MM.1S (cell line): Measurements from ENCODE around the gene MCEMP1.

Experiments used
- DNase-seq: peaks from one replicate; pipeline ENCODE4 v3.0.0-alpha.2; 2015
- H2AFZ ChIP-seq: fragments of 300-600 bp; sonication (generic); 2 replicates; pipeline ENCODE4 v1.6.0; 2016; ENCODE audit warnings: antibody characterized with exemption, low read length
- H3F3A ChIP-seq: fragments of 300-600 bp; sonication (generic); 2 replicates; pipeline ENCODE4 v1.6.1; 2016; ENCODE audit warnings: mild to moderate bottlenecking, antibody characterized with exemption, low read length, moderate library complexity, mixed read lengths; ENCODE audit not compliant: insufficient read depth
- H3K27ac ChIP-seq: fragments of 300-600 bp; sonication (generic); 2 replicates; pipeline ENCODE4 v1.5.1; 2016; ENCODE audit warnings: mild to moderate bottlenecking, low read length
- H3K27me3 ChIP-seq: fragments of 300-600 bp; sonication (generic); replicated peaks from 2 replicates; pipeline ENCODE4 v1.6.0; 2016; ENCODE audit warnings: low read length; ENCODE audit not compliant: insufficient read depth
- H3K36me3 ChIP-seq: fragments of 300-600 bp; sonication (generic); replicated peaks from 2 replicates; pipeline ENCODE4 v1.6.1; 2016; ENCODE audit warnings: mild to moderate bottlenecking, low read length, mixed read lengths; ENCODE audit not compliant: insufficient read depth
- H3K4me1 ChIP-seq: fragments of 300-600 bp; sonication (generic); 2 replicates; pipeline ENCODE4 v1.6.1; 2016; ENCODE audit warnings: low read length, mixed read lengths
- H3K4me2 ChIP-seq: fragments of 300-600 bp; sonication (generic); 2 replicates; pipeline ENCODE4 v1.6.0; 2016; ENCODE audit warnings: low read depth, low read length
- H3K4me3 ChIP-seq: fragments of 300-600 bp; sonication (generic); 2 replicates; pipeline ENCODE4 v1.5.1; 2016; ENCODE audit warnings: low read length, mixed read lengths
- H3K79me2 ChIP-seq: fragments of 300-600 bp; sonication (generic); 2 replicates; pipeline ENCODE4 v1.6.1; 2016; ENCODE audit warnings: mixed run types, low read length, mixed read lengths
- H3K9ac ChIP-seq: fragments of 300-600 bp; sonication (generic); 2 replicates; pipeline ENCODE4 v1.6.1; 2016; ENCODE audit warnings: low read length, mixed read lengths
- H3K9me2 ChIP-seq: fragments of 300-600 bp; sonication (generic); replicated peaks from 2 replicates; pipeline ENCODE4 v1.6.1; 2016; ENCODE audit warnings: mild to moderate bottlenecking, low read length, mixed read lengths; ENCODE audit not compliant: insufficient read depth
- H3K9me3 ChIP-seq: fragments of 300-600 bp; sonication (generic); replicated peaks from 2 replicates; pipeline ENCODE4 v1.6.1; 2016; ENCODE audit warnings: mild to moderate bottlenecking, low read length, mixed read lengths; ENCODE audit not compliant: insufficient read depth
- H4K20me1 ChIP-seq: fragments of 300-600 bp; sonication (generic); 2 replicates; pipeline ENCODE4 v1.6.1; 2016; ENCODE audit warnings: mild to moderate bottlenecking, low read length, moderate library complexity, mixed read lengths; ENCODE audit not compliant: insufficient read depth
- EZH2 ChIP-seq: fragments of 300-600 bp; sonication (generic); optimal IDR thresholded peaks from 2 replicates; pipeline ENCODE3; 2017; ENCODE audit warnings: low read depth, mild to moderate bottlenecking, antibody characterized with exemption, low read length, mixed read lengths
- EZH2phosphoT487 ChIP-seq: fragments of 300-600 bp; sonication (generic); IDR thresholded peaks from 2 replicates; pipeline ENCODE4 v1.6.1; 2018; ENCODE audit warnings: antibody characterized with exemption, low read length
- TF ChIP-seq, protein P1 (sequence below): fragments of 300-600 bp; sonication (generic); IDR thresholded peaks from 2 replicates; pipeline ENCODE4 v1.5.1; 2016; ENCODE audit warnings: antibody characterized with exemption, low read length, mixed read lengths

MCEMP1 gene

DNA sequence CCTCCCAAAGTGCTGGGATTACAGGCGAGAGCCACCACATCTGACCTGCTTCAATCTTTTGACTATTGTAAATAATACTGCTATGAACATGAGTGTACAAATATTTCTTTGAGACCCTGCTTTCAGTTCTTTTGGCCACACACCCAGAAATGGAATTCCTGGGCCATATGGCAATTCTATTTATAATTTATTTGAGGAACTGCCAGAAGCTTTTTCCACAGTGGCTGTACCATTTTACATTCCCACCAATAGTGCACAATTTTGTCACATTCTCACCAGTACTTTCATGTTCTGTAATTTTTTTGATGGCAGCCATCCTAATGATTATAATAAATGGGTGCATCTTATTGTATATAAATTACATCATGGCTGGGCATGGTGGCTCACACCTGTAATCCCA lies 38.8 kb downstream of the MCEMP1 start:
- H4K20me1 ChIP-seq: no peaks in the 10 kb centered on the region
- no peak overlapping the region for H3K9ac ChIP-seq
- DNase-seq: no peak
- no peaks in the 10 kb centered on the region for H3K4me1 ChIP-seq
- no peak overlapping the region for H3K4me3 ChIP-seq
- H3F3A ChIP-seq: no peaks in the 10 kb centered on the region
- no peaks in the 10 kb centered on the region for H3K79me2 ChIP-seq
- TF ChIP-seq, protein P1, sequence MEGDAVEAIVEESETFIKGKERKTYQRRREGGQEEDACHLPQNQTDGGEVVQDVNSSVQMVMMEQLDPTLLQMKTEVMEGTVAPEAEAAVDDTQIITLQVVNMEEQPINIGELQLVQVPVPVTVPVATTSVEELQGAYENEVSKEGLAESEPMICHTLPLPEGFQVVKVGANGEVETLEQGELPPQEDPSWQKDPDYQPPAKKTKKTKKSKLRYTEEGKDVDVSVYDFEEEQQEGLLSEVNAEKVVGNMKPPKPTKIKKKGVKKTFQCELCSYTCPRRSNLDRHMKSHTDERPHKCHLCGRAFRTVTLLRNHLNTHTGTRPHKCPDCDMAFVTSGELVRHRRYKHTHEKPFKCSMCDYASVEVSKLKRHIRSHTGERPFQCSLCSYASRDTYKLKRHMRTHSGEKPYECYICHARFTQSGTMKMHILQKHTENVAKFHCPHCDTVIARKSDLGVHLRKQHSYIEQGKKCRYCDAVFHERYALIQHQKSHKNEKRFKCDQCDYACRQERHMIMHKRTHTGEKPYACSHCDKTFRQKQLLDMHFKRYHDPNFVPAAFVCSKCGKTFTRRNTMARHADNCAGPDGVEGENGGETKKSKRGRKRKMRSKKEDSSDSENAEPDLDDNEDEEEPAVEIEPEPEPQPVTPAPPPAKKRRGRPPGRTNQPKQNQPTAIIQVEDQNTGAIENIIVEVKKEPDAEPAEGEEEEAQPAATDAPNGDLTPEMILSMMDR: no peak
- no peak for TF ChIP-seq EZH2phosphoT487
- no peak for TF ChIP-seq EZH2
- H2AFZ ChIP-seq: no peak overlapping the region
- peaks cover 87% of the 10 kb centered on the region for H3K27me3 ChIP-seq
- no peaks in the 10 kb centered on the region for H3K36me3 ChIP-seq
- no peaks in the 10 kb centered on the region for H3K9me2 ChIP-seq
- H3K4me2 ChIP-seq: no peak overlapping the region
- no peaks in the 10 kb centered on the region for H3K9me3 ChIP-seq
- H3K27ac ChIP-seq: no peak overlapping the region

DNA sequence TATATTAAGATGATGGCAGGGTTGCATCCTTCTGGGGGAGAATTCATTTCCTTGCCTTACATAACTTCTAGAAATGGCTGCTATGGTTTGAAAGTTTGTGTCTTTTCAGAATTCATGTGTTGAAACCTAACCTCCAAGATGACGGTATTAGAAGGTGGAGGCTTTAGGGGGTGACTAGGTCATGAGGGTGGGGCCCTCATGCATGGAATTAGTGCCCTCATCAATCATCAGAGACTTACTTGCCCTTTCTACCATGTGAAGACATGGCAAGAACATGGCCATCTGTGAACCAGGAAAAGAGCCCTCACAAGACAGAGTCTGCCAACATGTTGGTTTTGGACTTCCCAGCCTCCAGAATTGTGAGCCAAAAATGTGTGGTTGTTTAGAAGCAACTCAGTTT lies 39.9 kb downstream of the MCEMP1 start:
- no peak for DNase-seq
- Histone ChIP-seq H3K4me1 (no peaks in the 10 kb centered on the region), H3K4me2 (no peak overlapping the region), H3K4me3 (no peak overlapping the region), H3K36me3 (no peaks in the 10 kb centered on the region), H3K9me2 (no peaks in the 10 kb centered on the region), H2AFZ (no peak overlapping the region), H3K9me3 (no peaks in the 10 kb centered on the region), H3K79me2 (no peaks in the 10 kb centered on the region), H3K27me3 (peaks cover 86% of the 10 kb centered on the region), H4K20me1 (no peaks in the 10 kb centered on the region), H3F3A (no peaks in the 10 kb centered on the region), H3K9ac (no peak overlapping the region), H3K27ac (no peak overlapping the region)
- TF ChIP-seq EZH2phosphoT487 (no peak), EZH2 (no peak)
- TF ChIP-seq, protein P1: no peak

DNA sequence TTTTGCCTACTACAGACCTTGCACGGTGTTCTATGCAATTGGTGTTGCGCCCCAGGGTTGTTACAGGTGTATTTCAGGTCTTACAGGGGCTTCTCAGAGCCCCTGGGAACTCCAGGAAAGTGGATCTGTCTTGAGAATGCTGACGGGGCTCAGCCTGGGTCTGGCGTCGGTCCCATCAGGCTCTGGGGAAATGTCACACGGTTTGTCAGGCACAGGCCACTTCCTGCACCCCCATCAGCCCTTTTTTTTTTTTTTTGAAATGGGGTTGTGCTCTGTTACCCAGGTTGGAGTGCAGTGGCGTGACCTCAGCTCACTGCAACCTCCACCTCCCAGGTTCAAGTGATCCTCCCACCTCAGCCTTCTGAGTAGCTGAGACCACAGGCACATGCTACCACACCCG lies 41.8 kb downstream of the MCEMP1 start:
- no peaks in the 10 kb centered on the region for H4K20me1 ChIP-seq
- no peak for DNase-seq

More for the DNA sequence above, 41.8 kb downstream of the MCEMP1 start:
- TF ChIP-seq EZH2 (no peak), EZH2phosphoT487 (no peak)
- TF ChIP-seq, protein P1: no peak
- Histone ChIP-seq H3K27ac (no peak overlapping the region), H3K9ac (no peak overlapping the region), H3K9me3 (no peaks in the 10 kb centered on the region), H3K79me2 (no peaks in the 10 kb centered on the region), H3K4me2 (no peak overlapping the region), H2AFZ (no peak overlapping the region), H3K4me3 (no peak overlapping the region), H3K9me2 (no peaks in the 10 kb centered on the region), H3K4me1 (no peaks in the 10 kb centered on the region), H3K27me3 (peaks cover 87% of the 10 kb centered on the region), H3F3A (no peaks in the 10 kb centered on the region), H3K36me3 (no peaks in the 10 kb centered on the region)
